ENCODE results near the gene AJUBA. TPM values are rescaled to one million over a fixed set of nuclear protein-coding genes. Genes with fewer than 3 reads are reported as not detected.

AJUBA gene
- total and polyA plus RNA-seq, 7 experiments from 2014 or later: 0.49 to 3.2 (median 1.6) TPM

DNA sequence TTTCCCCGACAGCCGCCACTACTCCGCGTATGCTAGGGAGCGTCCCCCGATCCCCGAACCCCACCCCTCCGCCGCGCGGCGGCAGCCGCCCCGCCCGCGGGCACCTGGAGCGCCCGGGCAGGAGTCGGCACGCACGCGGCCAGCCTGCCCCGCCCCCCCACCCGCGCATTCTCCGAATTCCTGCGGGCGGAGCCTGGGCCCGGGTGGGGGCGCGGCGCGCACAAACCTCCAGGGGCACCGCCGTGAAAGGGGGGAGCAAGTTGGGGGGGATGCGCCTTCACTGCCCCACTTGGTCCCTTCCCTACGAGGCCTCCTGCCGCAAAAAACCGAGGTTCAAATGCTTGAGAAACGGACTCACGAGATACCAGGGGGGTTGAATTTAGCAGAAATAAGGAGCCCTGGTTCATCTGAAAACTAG lies 1.7 kb downstream of the AJUBA start:
- peak overlapping the region in 2 of 9 donors; percentile 28 to 56 for H3K27ac Mint-ChIP-seq
- H3K4me3 ChIP-seq (ENCODE audit: low read length): peak overlapping the region; percentile 76
- peaks cover 0 to 3% (median 0%) of the 10 kb centered on the region in 5 donors for H3K36me3 Mint-ChIP-seq
- H3K27me3 ChIP-seq (ENCODE audit: control insufficient read depth in 2 of 2, insufficient read depth in 2 of 2, low read length in 2 of 2): no peaks in the 10 kb centered on the region
- ATAC-seq: no peak
- peak overlapping the region in 9 of 10 donors; percentile 52 to 83 (median 73) for H3K4me3 Mint-ChIP-seq
- H3K9me3 ChIP-seq (ENCODE audit: control insufficient read depth in 2 of 3, low read length in 3 of 3): no peaks in the 10 kb centered on the region
- POLR2A ChIA-PET: interaction anchor here (0.6 to 9.2 kb wide), 4 partner anchors 71 to 82 kb away, joined by 3 to 76 read pairs (median 3); partner anchors contain the start of gene CDH24
- H3K27me3 Mint-ChIP-seq: peaks cover 0 to 29% (median 0%) of the 10 kb centered on the region in 5 donors
- peaks cover 0 to 12% (median 9%) of the 10 kb centered on the region in 7 donors for H3K4me1 Mint-ChIP-seq
- no peaks in the 10 kb centered on the region for H3K9me3 Mint-ChIP-seq
- no peak overlapping the region for H3K27ac ChIP-seq (ENCODE audit: low read depth, low read length)
- intact Hi-C loops (cut with micrococcal nuclease): loop anchor here in 1 of 2 donors (5.0 to 10.0 kb wide), 2 partner anchors 204 to 1068 kb away; partner anchors contain the start of gene SLC7A8
- CTCF ChIA-PET: interaction anchor here (0.5 to 9.4 kb wide), 6 partner anchors 6 to 410 kb away, joined by 3 to 264 read pairs (median 36); partner anchors contain the start of gene CDH24
- H3K4me1 ChIP-seq (ENCODE audit: control insufficient read depth in 2 of 2, insufficient read depth in 2 of 2, low read length in 2 of 2): peaks cover 0 to 8% of the 10 kb centered on the region in 2 donors
- DNase-seq: peak in 4 of 9 donors; percentile 8 to 21 (median 10)
- peaks cover 0 to 5% (median 0%) of the 10 kb centered on the region in 3 experiments for H3K36me3 ChIP-seq (ENCODE audit: control insufficient read depth in 2 of 3, insufficient read depth in 3 of 3, low read length in 3 of 3)

DNA sequence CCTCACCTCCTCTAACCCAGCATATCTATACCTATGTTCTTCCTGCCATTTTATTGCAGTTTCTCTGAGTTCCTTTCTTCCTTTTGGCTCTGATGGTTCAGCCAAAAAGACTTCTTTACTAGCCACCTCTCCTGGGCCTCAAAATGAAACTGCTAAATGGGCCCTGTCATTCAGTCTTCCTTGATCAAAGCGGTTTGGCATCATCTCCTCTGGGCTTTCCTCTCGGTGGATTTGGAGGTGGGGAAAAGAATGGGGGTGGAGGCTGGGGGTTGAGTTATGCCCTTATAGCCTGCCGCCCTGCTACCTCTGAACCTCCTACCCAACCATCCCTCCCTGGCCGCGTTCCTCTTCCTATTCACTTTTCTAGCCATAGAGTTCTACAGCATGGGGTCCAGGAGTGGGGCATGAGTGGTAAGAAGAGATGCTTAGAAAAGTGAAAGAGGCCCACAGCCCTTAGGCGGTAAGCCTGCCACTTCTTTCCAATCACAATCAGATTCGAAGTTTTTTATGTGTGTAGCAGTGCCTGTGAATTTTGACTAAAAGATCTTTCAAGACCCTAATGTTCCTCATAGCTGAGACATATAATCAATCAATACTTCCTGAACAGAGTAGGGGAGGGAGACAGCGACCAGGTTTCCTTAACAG lies 2.5 kb downstream of the AJUBA start:
- H3K27me3 Mint-ChIP-seq: peaks cover 0 to 29% (median 0%) of the 10 kb centered on the region in 5 donors
- no peaks in the 10 kb centered on the region for H3K9me3 Mint-ChIP-seq
- Histone ChIP-seq H3K4me3 (ENCODE audit: low read length) (no peak overlapping the region), H3K36me3 (ENCODE audit: control insufficient read depth in 2 of 3, insufficient read depth in 3 of 3, low read length in 3 of 3) (peaks cover 0 to 5% (median 0%) of the 10 kb centered on the region in 3 experiments), H3K27ac (ENCODE audit: low read depth, low read length) (no peak overlapping the region), H3K4me1 (ENCODE audit: control insufficient read depth in 2 of 2, insufficient read depth in 2 of 2, low read length in 2 of 2) (peaks cover 0 to 8% of the 10 kb centered on the region in 2 donors), H3K27me3 (ENCODE audit: control insufficient read depth in 2 of 2, insufficient read depth in 2 of 2, low read length in 2 of 2) (no peaks in the 10 kb centered on the region), H3K9me3 (ENCODE audit: control insufficient read depth in 2 of 3, low read length in 3 of 3) (no peaks in the 10 kb centered on the region)
- DNase-seq: no peak
- peaks cover 0 to 12% (median 9%) of the 10 kb centered on the region in 7 donors for H3K4me1 Mint-ChIP-seq
- intact Hi-C loops (cut with micrococcal nuclease): loop anchor here in 1 of 2 donors (5.0 to 10.0 kb wide), 2 partner anchors 205 to 1068 kb away; partner anchors contain the start of gene SLC7A8
- ChIA-PET POLR2A (interaction anchor here (0.6 to 1.0 kb wide), 3 partner anchors 78 to 310 kb away, joined by 3 read pairs; partner anchors contain the start of gene CDH24), CTCF (no interaction called here)
- H3K27ac Mint-ChIP-seq: peak overlapping the region in 8 of 9 donors; percentile 7 to 72 (median 40)
- peak overlapping the region in 9 of 10 donors; percentile 40 to 83 (median 73) for H3K4me3 Mint-ChIP-seq
- ATAC-seq: no peak
- H3K36me3 Mint-ChIP-seq: peaks cover 0 to 3% (median 0%) of the 10 kb centered on the region in 5 donors

DNA sequence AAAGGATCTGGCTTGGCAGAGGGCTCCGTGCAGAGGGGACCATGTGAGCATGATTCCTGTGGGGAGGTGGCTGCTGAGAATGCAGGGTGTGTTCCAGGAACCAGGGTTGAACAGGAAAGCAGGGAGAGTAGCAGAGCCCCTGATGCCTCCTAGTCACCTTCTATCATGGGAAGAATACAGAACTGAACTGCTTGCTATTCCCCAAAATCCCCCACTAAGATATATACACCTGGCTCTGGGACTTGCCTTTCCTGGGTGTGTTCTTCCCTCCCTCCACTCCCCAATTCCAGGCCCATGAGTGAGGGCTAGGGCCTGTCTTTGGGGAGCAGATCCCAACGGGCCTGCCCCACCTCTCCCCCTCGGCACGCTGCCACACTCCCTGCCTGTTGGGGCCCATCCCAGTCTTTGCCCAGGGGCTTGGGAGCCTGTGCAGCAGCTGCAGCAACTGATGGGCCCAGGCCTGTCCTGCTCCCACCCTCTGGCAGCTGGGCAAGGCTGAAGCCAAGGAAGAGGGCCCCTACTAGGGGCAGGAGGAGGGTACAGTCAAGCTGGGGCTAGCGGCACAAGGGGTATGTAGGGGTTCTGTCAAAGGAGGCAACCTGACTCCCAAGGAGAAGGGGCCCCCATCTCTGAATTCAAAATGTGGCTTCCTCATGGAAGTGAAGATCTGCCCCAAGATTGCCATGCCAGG lies 3.2 kb downstream of the AJUBA start:
- peaks cover 0 to 12% (median 9%) of the 10 kb centered on the region in 7 donors for H3K4me1 Mint-ChIP-seq
- Histone ChIP-seq H3K4me1 (ENCODE audit: control insufficient read depth in 2 of 2, insufficient read depth in 2 of 2, low read length in 2 of 2) (peaks cover 0 to 8% of the 10 kb centered on the region in 2 donors), H3K36me3 (ENCODE audit: control insufficient read depth in 2 of 3, insufficient read depth in 3 of 3, low read length in 3 of 3) (peaks cover 0 to 5% (median 0%) of the 10 kb centered on the region in 3 experiments), H3K27me3 (ENCODE audit: control insufficient read depth in 2 of 2, insufficient read depth in 2 of 2, low read length in 2 of 2) (no peaks in the 10 kb centered on the region), H3K4me3 (ENCODE audit: low read length) (no peak overlapping the region), H3K9me3 (ENCODE audit: control insufficient read depth in 2 of 3, low read length in 3 of 3) (no peaks in the 10 kb centered on the region), H3K27ac (ENCODE audit: low read depth, low read length) (no peak overlapping the region)
- peaks cover 0 to 29% (median 0%) of the 10 kb centered on the region in 5 donors for H3K27me3 Mint-ChIP-seq
- H3K4me3 Mint-ChIP-seq: peak overlapping the region in 3 of 10 donors; percentile 44 to 78 (median 68)
- intact Hi-C loops (cut with micrococcal nuclease): no loop called here
- ChIA-PET POLR2A (interaction anchor here (0.6 kb wide), 1 partner anchor 311 kb away, joined by 3 read pairs; no protein-coding TSS in a partner anchor), CTCF (no interaction called here)
- DNase-seq: no peak
- H3K36me3 Mint-ChIP-seq: peaks cover 0 to 3% (median 0%) of the 10 kb centered on the region in 5 donors
- no peaks in the 10 kb centered on the region for H3K9me3 Mint-ChIP-seq
- no peak for ATAC-seq
- H3K27ac Mint-ChIP-seq: peak overlapping the region in 5 of 9 donors; percentile 7 to 76 (median 44)

DNA sequence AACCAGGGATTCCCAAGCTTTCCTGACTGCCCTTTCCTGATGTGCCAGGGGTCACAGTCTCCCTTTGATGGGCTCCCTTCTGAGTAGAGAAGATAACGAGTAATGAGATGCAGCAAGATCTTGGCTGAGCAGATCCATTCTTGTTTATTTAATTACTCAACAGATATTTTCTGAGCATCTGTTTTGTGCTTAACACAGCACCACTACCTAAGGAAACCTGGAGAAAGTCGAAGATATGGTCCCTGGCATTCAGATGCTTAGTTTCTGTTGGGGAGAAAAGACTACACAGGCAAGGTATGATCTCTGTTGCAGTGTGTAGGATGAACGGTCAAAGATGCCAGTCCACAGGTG lies 3.9 kb downstream of the AJUBA start:
- Mint-ChIP-seq H3K27ac (peak overlapping the region in 2 of 9 donors; percentile 22 to 76), H3K4me1 (peaks cover 0 to 12% (median 9%) of the 10 kb centered on the region in 7 donors), H3K9me3 (no peaks in the 10 kb centered on the region), H3K36me3 (peaks cover 0 to 3% (median 0%) of the 10 kb centered on the region in 5 donors), H3K4me3 (peak overlapping the region in 1 of 10 donors; percentile 44), H3K27me3 (peaks cover 0 to 29% (median 0%) of the 10 kb centered on the region in 5 donors)
- Histone ChIP-seq H3K4me1 (ENCODE audit: control insufficient read depth in 2 of 2, insufficient read depth in 2 of 2, low read length in 2 of 2) (peaks cover 0 to 8% of the 10 kb centered on the region in 2 donors), H3K27ac (ENCODE audit: low read depth, low read length) (no peak overlapping the region), H3K9me3 (ENCODE audit: control insufficient read depth in 2 of 3, low read length in 3 of 3) (no peaks in the 10 kb centered on the region), H3K36me3 (ENCODE audit: control insufficient read depth in 2 of 3, insufficient read depth in 3 of 3, low read length in 3 of 3) (peaks cover 0 to 5% (median 0%) of the 10 kb centered on the region in 3 experiments), H3K27me3 (ENCODE audit: control insufficient read depth in 2 of 2, insufficient read depth in 2 of 2, low read length in 2 of 2) (no peaks in the 10 kb centered on the region), H3K4me3 (ENCODE audit: low read length) (no peak overlapping the region)
- CTCF ChIA-PET: interaction anchor here (0.5 to 8.3 kb wide), 2 partner anchors 6 to 81 kb away, joined by 4 to 165 read pairs; partner anchors contain the start of gene AJUBA
- no peak for ATAC-seq
- intact Hi-C loops (cut with micrococcal nuclease): no loop called here
- POLR2A ChIA-PET: interaction anchor here (1.5 kb wide), 1 partner anchor 23 kb away, joined by 4 read pairs; no protein-coding TSS in a partner anchor
- DNase-seq: no peak

DNA sequence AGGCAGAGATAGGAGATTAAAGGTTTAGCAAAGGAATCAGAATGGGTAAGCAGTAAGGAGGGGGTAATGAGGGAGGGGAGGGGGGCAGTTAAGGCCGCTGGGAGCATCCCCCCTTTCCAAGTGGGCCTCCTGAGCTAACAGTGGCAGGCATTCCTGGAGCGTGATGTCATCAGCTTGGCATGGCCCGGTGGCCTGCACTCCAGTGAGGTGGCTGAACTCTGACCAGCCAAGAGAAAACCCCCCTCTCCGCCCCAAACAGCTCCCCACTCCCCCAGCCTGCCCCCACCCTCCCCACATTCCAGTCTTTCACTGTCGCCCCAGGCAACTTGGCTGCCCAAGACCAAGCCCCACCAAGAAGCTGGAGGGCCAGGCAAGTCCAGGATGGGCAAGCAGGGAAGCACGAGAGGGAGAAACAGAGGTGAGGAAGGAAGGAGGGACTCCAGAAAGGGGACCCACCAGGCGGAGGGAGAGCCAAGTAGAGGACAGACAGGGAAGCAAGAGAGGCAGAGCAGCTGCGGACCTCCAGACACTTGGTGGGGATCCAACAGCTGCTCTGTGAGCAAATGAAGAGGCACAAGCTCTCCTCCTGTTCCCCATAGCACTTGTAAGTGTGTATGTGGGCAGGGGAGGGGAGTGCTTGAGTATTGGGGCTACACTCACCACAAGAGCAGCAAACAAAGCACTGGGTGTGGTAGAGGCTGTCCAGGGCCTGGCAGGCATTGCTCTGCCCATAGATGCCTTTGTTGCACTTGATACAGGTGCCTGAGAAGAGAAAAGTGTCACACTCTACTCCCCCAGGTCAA lies 4.5 kb downstream of the AJUBA start:
- ChIA-PET CTCF (interaction anchor here (0.5 to 8.3 kb wide), 6 partner anchors 7 to 407 kb away, joined by 3 to 165 read pairs (median 4); partner anchors contain the start of genes AJUBA and CDH24), POLR2A (interaction anchor here (1.5 kb wide), 1 partner anchor 23 kb away, joined by 4 read pairs; no protein-coding TSS in a partner anchor)
- Histone ChIP-seq H3K4me3 (ENCODE audit: low read length) (no peak overlapping the region), H3K27me3 (ENCODE audit: control insufficient read depth in 2 of 2, insufficient read depth in 2 of 2, low read length in 2 of 2) (no peaks in the 10 kb centered on the region), H3K27ac (ENCODE audit: low read depth, low read length) (no peak overlapping the region), H3K4me1 (ENCODE audit: control insufficient read depth in 2 of 2, insufficient read depth in 2 of 2, low read length in 2 of 2) (peaks cover 0 to 4% of the 10 kb centered on the region in 2 donors), H3K36me3 (ENCODE audit: control insufficient read depth in 2 of 3, insufficient read depth in 3 of 3, low read length in 3 of 3) (peaks cover 0 to 4% (median 0%) of the 10 kb centered on the region in 3 experiments), H3K9me3 (ENCODE audit: control insufficient read depth in 2 of 3, low read length in 3 of 3) (no peaks in the 10 kb centered on the region)
- H3K4me1 Mint-ChIP-seq: peaks cover 0 to 12% (median 9%) of the 10 kb centered on the region in 7 donors
- peak overlapping the region in 1 of 9 donors; percentile 22 for H3K27ac Mint-ChIP-seq
- no peak for DNase-seq
- H3K9me3 Mint-ChIP-seq: no peaks in the 10 kb centered on the region
- H3K36me3 Mint-ChIP-seq: peaks cover 0 to 3% (median 0%) of the 10 kb centered on the region in 5 donors
- ATAC-seq: no peak
- intact Hi-C loops (cut with micrococcal nuclease): no loop called here
- H3K4me3 Mint-ChIP-seq: no peak overlapping the region
- peaks cover 0 to 29% (median 0%) of the 10 kb centered on the region in 5 donors for H3K27me3 Mint-ChIP-seq

Data from naive thymus-derived CD4-positive, alpha-beta T cell (primary cell).